ENCODE results near the gene SETD7. TPM values are rescaled to one million over a fixed set of nuclear protein-coding genes. Genes with fewer than 3 reads are reported as not detected.
A peak's percentile ranks its signal among the peaks of the same experiment; 100 is the strongest.

The SETD7 gene
- total RNA-seq, 1 donor from 2014 or later = 79.9 TPM

DNA sequence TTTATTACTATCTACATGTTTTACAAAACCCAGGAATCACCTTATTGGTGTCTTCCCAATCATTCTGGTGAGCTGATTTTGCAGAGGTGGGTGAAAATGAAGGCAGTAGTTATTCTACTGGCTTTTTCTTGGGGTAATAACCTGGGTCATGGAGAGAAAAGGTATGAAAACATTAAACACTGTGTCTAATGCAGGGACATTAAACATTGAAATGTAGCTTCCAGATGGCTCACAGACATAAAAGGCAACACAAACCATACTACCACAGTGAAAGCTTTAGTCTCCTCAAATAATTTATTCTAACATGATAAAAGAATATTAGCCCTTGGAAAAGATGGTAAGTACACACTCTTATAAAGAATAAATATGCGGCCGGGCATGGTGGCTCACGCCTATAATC lies 8.0 kb downstream of the SETD7 start:
- DNase-seq = no peak

DNA sequence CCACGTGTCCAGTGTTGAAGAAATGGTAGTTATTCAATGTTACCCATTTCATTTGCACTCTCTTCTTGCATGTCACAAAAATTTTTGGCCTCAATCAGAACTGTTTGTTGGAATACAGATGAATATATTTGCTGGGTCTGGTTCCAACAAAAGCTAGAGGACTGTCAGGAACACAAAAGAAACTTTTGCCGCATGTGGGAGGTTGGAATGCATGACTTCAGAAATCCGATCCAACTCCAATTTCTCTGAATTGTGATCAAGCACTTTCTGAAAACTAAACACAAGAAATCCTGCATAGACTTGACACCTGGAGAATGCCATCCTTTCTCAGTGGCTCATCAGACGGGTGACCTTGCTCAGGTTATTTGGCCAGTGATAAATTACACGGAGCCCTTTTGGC lies 15.4 kb downstream of the SETD7 start:
- no peak for DNase-seq

DNA sequence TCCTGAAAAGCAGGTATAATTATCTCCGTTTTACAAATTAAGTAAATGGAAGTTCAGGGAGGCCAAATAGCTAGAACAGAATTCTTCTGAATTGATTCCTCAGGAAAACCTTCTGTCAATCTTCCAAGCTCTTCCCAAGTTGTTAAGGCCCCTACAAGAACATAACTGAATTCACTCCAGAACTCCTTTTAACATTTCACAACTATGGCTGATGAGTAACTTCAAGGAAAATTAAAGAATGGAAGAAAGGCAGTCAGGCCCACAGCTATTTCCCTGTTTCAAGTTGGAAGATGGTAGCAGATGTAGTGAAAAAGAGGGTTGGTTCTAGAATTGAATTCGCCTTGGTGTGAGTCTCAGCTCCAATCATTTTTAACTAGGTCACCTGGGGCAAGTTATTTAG lies 15.9 kb downstream of the SETD7 start:
- no peak for DNase-seq

DNA sequence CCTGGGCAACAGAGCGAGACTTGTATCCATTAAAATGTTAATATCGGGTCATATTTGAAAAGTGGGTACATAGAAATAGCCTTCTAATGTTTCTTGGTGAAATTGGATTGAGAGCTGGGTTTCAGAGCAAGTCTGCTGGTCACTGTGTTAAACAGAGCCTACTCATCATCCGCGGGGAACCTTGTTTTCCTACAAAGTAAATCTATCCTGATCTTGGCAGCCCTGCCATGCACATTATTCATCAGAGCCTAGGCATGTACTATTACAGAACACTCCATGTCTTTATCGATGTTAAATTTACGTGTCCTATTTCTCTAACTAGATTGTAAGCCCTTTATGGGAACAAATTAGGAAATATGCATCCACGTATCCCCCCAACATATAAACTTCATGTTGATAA lies 18.7 kb downstream of the SETD7 start:
- no peak for DNase-seq

DNA sequence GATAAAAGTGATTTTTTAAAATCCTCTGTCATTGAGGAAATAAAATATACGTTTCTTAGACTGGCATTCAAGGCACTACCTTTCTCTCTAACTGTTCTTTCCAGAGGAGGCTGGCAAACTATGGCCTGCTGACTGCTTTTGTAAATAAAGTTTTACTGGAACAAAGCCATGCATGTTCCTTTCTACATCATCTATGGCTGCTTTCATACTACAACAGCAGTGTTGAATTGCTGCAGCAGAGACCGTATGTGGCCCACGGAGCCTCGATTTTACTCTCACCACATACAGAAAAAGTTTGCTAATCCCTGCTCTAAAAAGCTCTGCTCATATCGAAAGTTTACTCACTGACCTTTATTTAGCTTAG lies 20.2 kb downstream of the SETD7 start:
- no peak for DNase-seq

DNA sequence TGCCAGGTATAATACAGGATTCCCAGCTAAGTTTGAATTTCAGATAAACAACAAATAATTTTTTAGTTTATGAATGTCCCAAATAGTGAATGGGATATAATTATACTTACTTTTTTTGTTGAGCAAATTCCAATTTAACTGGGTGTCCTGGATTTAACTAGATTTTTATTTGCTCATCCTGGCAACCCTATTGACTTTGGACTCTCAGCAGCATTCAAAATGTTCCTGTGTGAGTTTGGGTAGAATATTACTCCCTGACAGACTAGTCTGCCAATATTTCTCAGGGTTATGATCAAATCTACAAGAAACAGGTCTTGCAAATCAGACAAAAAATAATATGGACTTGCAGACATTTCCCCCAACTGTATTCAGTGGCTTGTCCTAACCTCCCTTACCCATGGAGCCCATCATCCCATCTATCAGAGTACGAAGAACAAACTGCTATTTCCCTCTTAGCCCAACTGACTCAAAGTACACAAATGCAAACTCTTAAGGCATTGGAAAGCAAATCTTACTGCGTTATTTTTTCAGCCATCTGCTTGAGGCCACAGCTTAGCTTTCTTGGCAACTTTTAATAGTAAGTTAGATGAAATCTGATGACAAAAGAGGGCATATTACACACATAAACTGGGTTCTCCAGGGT lies 20.7 kb downstream of the SETD7 start:
- no peak for DNase-seq

DNA sequence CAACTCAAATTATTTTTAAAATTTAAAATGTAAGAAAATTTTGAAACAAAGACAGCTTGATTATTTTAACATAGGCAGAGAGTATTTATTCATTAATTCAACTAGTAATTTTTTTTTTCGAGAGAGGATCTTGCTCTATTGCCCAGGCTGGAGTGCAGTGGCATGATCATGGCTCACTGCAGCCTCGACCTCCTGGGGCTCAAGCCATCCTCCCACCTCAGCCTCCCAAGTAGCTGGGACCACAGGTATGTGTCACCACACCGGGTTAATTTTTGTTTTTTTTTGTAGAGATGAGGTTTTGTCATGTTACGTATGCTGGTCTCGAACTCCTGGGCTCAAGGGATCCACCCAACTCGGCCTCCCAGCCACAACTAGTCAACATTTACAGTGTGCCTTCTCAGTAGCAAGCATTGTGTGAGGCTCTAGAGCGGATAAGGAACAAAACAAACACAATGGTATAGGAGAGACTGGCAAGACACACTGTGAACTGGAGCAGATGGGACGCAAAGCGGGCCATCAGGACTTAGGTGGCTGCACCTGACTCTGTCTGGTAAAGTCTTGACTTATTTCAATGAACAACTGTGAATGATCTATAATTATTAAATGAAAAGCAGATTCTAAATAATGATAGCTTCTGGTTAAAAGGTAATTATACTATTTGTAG lies 21.6 kb downstream of the SETD7 start:
- DNase-seq = no peak

DNA sequence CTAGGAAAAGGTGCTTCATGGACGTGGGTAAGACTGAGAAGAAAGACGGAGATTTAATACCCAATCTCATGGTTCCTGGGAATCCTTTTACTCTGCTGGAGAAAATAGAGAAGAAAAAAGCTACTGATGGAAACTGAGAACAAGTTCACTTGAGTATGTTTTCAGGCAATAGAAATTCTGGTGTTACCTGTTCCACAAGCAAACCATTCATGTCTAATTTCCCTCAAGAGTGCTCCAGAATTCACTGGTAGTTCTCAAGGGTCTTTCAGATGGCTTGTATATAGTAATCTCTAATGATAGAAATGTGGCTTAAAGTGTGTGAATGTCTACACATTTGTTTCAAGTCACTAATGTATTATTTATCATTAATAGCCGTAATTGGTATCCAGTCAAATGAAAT lies 22.5 kb downstream of the SETD7 start:
- no peak for DNase-seq

DNA sequence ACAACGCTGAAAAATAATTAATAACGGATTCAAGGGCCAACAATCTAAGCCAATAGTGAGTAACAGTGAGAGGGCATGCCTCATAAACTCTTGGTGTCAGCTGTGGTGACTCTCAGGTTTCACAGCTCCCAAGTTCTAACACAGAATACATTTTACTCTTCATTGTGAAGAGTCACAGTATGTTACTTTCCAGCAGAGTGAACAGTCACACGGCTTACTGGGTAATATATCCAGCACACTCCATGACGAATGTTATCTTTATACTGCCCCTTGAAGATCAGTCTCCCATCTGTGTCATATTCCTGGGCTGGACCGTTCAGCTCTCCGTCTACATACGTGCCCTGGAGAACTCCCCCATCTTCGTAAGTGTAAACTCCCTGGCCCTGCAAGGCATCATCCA lies 23.1 kb downstream of the SETD7 start:
- peak; percentile 89 for DNase-seq

DNA sequence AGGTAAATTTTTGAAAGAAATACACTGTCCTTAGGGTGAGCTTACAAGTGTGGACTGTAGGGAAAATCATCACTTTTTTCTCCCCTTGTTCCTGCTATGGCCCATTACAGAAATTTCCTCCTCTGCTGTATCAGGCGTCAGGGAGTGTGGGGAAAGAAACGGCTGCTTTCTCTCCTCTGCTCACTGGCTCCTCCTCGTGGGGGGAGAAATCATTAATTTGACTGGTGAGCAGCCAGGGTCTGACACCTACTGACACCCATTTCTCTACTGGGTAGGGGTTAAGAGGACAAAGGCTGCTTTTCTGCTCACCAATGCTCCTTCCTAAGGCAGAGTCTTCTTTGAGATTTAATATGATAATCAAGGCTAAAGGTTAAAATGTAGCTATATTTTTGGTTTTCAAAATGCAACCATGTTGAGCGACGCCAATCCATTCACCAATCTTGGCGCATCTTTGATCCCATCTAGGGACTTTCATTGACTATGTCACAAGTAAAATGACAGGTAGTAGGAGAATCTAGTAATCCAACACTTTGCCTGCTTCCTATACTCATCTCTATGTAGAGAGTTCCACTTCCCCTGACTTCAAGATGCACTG lies 25.1 kb downstream of the SETD7 start:
- peak; percentile 70 for DNase-seq

DNA sequence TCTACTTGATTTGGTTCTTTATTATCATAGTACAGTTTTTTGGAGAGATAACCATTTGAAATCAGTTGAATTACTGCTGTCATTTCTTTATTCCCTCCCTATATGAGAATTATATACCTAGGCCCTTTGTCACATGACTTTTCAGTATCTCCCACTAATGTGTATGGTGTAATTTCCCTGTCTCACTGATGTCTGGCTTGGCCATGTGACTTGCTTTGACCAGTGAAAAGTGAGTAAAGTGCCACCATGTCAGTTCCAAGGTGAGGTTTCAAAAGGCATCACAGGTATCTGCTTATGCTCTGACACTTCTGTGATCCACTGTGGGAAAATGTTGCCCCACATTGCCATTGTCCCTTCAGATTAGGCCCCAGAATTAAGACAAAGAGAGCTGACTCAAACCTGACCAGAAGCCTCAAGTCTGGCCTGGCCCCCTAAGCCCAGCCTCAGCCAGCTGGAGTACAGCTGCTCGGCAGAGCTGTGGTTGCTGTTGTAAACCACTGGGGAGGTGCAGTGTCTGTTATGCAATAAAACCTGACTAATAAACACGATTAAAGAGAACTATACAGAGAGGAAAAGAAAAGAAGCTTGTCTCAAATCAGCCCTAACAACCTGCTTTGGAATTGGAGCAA lies 27.5 kb downstream of the SETD7 start:
- peak; percentile 80 for DNase-seq

DNA sequence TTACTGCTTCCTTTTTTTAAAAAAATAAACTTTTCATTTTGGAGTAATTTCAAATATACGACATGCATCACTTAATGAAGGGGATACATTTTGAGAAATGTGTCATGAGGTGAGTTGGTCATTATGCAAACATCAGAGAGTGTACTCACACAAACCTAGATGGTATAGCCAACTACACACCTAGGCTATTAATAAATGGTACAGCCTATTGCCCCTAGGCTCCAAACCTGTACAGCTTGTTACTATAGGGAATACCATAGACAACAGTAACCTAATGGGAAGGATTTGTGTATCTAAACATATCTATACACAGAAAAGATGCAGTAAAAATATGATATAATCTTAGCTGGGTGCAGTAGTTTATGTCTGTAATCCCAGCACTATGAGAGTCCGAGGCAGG lies 29.1 kb downstream of the SETD7 start:
- no peak for DNase-seq

DNA sequence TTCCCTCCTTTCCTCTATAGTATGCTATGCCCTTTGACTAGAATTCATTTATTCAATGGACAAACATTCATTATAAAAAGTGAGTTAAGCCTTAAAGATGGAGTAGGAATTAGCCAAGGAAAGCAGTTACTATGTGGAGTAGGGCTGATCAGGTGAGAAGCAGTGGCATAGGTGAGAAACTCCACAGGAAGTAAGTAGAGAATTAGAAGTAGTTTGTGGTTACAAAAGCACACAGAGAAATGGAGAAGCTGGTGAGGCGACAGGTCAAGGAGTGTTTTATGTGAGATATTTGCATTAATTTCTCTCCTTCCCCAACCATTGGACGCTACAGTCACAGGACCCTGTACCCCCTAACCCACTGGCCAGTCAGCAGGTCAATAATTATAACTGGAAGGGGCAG lies 30.6 kb downstream of the SETD7 start:
- no peak for DNase-seq

DNA sequence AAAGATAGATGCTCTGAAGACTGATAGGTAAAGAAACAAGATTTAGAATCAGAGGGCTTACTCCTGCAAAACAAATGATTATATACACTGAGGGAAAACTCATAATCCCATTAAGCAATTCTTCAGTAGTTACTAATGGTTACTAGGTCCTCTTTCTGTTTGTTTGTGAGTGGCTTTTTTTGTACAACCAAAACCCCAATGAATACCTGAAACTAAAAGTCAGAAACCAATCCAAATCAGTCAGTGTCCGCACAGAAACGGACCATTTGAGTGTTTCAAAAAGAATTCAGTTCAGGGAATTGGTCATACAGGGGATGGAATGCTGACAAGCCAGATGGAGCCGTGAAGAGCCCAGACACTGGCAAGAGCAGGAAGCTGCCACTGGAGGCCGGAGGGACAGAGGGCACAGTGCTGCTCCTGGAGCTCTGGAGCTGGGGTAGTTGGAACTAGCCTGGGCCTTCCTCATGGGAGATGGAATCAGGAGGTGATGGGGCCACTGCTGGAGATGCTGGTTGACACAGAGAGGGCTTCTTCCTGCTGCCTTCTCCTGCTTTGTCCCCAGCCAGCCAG lies 31.9 kb downstream of the SETD7 start:
- no peak for DNase-seq

DNA sequence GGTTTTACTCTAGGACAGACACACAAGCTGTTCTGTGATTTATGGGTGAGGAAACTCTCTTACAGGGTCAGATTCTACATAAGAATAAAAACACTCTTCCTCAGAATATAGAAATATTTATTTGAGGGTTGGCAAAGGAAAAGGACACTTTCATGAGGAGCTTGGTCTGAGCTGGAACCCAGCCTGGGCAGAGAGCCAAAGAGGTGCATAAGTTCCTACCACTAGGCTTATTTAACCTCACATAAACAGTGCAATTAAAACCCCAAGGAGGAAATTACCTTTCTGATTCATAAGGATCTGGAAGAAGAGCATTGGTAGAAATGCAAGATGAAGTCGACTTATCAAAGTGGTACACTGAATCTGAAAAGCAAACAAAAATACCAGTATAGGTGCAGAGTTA lies 32.9 kb downstream of the SETD7 start:
- DNase-seq = no peak

DNA sequence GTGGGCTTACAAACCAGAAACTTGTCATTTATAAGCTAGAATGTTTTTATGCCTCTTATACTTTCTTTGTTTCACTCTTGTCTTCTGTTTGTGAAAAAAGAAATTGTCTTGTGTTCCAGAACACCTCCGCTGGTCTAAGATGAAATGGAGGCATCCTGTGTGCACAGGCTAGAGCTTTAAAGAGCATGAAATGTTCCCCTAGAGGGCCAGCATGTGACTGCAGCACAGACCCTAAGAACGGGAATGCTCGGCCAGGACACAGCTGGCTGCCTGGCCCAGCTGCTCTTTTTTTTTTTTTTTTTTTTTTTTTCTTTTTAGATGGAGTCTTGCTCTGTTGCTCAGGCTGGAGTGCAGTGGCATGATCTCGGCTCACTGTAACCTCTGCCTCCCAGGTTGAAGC lies 33.6 kb downstream of the SETD7 start:
- DNase-seq = peak; percentile 50

DNA sequence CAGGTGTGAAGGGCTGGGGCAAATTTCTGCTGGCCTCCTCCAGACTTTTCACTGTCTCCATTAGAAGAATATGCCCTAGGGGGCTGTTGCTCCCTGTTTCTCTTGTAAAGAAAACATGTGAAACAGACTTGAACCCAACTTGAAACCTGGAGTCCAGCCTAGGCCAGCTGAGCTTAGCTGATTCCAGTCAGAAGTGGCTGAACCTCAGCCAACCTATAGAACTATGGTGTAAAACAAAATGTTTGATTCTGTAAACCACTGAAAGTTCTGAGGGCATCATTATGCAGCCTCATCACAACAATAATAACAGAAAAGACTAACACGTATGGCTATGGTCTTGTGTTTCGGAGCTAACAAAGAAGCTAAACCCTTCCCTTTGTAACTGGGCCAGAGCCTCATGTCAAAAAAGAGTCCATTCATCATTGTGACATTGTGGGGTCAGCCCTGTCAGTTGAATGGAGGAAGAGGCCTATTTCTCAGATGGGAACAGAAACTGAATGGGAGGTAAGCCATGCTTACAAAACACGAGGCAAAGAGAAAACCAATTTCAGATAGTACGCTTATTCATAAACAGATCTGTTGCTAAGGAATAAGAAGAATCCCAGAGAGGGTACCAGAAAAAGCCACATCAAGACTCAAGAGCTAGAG lies 34.1 kb downstream of the SETD7 start:
- no peak for DNase-seq

DNA sequence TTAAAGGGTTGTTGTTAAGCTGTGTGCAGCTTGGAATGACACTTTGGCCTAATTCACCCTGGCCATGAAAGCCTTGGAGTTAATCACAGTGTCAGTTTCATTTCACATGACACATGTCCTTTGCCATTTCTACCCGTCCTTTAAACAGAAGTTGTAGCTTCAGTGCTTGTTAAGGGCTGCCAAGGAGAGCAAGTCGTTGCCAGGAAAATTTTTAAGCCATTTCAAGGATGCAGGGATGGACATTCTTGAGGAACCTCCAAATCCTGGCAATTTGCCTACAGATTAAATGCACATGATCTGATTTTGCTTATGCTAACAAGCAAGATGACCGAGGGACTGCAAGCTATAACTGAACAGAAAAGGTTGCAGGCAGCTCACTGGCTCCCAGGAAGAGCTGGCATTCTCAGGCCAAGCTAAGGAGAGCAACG lies 40.5 kb downstream of the SETD7 start:
- DNase-seq = peak; percentile 52

DNA sequence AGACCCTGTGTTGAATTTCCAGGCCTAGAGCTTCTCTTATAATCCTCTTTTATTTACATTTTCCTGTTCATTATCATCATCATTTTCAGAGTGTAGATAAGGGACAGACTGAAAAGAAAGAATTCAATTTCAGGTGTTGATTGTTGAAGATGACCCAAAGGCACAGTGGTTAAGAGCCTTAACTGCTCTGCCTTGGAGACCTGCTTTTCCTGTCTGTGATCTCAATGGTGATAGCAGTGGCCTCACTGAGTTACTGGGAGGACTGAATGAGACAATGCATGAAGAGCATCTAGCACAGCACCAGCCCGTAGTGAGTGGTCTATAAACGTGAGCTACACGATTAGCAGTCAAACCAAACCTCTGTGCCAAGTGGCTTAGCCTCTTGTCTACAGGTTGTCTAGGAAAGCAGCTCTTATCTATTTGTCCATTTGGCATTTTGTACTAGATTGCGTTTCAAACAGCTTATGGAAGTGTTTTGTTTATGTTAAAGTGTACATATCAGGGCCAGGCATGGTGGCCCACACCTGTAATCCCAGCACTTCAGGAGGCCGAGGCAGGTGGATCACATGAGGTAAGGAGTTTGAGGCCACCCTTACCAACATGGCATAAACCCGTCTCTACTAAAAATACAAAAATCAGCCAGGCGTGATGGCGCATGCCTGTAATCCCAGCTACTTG lies 41.5 kb downstream of the SETD7 start:
- DNase-seq = no peak

DNA sequence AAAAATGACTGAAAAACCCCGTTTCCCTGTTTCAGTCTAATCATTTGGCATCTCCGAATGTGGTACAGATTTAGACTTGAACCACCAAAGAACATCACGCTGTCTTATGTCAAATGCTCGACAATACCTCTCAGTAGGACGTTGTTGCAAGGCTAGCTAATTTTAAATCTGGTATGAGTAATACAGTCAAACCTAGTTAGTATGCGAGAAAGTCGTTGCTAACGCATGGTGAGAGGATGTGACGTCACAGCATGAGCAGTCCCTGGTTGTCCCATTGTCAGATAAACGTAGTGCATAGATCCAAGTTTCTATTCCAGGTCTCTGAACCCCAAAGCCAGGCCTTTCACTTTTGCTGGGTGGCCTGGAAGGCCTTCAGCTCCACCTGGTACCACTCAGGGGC lies 44.7 kb downstream of the SETD7 start:
- DNase-seq = no peak

DNA sequence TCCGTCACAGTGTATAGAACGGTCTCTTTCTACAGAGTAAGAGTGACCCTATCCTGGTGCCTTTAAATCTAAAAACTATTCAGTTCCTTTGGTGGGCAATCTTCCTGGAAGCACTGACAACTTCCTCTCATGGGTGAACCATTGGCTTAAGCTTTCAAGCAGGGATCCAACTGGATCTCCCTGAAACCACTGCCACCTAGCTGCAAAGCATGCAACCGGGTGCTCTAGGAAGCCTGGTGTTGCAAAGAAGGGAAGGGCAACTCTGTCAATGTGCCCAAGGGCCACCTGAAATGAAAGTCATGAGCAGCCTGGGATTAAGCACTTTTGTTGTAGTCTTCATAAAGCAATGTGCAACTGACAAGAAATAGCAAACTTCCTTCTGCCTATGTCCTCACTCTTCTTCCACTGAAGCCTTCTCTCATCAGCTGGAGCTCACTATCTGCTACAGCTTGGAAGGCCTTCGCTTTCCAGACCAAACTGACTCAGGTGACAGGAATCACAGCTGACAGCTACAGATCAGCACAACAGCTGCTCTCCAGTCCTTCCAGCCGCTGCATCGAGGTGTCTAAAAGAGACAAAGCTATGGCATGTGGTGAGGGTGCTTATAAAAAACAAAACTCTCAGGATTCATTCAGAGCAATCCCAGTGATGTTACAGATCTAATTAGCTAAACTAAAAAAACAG lies 46.1 kb downstream of the SETD7 start:
- no peak for DNase-seq

Measured in tongue (tissue), 2 donors.